HEK293T (cell line): Measurements from ENCODE around the gene CAPN3.

ENCODE experiments used
- ARNT ChIP-seq: fragments of 450-650 bp; IDR thresholded peaks from 2 replicates; pipeline ENCODE4 v1.6.1; 2017; ENCODE audit warnings: mild to moderate bottlenecking
- BHLHE40 ChIP-seq: fragments of 450-650 bp; IDR thresholded peaks from 2 replicates; pipeline ENCODE4 v1.6.1; 2016; ENCODE audit warnings: mild to moderate bottlenecking, moderate library complexity, borderline replicate concordance
- ELF4 ChIP-seq: fragments of 450-650 bp; IDR thresholded peaks from 2 replicates; pipeline ENCODE4 v1.6.1; 2017; ENCODE audit warnings: antibody characterized with exemption
- FOXM1 ChIP-seq: fragments of 450-650 bp; IDR thresholded peaks from 2 replicates; pipeline ENCODE4 v1.6.1; 2017; ENCODE audit warnings: mild to moderate bottlenecking, borderline replicate concordance
- HDGF ChIP-seq: fragments of 450-650 bp; IDR thresholded peaks from 2 replicates; pipeline ENCODE4 v1.6.1; 2017; ENCODE audit warnings: antibody characterized with exemption, borderline replicate concordance
- SP1 ChIP-seq: fragments of 450-650 bp; IDR thresholded peaks from 2 replicates; pipeline ENCODE4 v1.6.1; 2017
- SUZ12 ChIP-seq: fragments of 450-650 bp; IDR thresholded peaks from 2 replicates; pipeline ENCODE4 v1.6.1; 2016; ENCODE audit warnings: mild to moderate bottlenecking
- TARDBP ChIP-seq: fragments of 450-650 bp; IDR thresholded peaks from 2 replicates; pipeline ENCODE4 v1.6.1; 2016
- ZNF384 ChIP-seq: fragments of 450-650 bp; IDR thresholded peaks from 2 replicates; pipeline ENCODE4 v1.6.1; 2016
- TF ChIP-seq, protein P1 (sequence below): fragments of 450-650 bp; IDR thresholded peaks from 2 replicates; pipeline ENCODE4 v1.6.1; 2016

DNA sequence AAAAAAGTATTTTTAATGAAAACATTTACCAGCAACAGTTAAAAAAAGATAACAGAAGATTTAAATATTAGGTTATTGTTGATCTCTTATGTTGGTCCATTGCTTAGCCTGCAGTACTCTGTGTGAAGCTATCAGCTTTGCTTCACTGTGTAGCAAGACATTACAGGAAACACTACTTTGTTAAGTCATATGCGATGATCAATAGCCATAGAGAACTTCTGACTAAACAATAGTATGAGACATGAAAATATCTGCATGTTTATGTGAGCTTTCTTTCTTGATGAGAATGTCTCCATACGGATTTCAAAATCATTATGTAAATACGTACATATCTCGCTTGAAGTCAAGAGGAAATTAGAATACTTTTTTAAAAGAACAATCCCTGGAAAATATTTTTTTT, 27.0 kb upstream of the CAPN3 start:
- no peak for TF ChIP-seq SUZ12
- TF ChIP-seq TARDBP, result no peak
- no peak for TF ChIP-seq BHLHE40
- no peak for TF ChIP-seq ELF4
- TF ChIP-seq HDGF, result no peak
- no peak for TF ChIP-seq SP1
- TF ChIP-seq FOXM1, result no peak
- no peak for TF ChIP-seq ZNF384
- TF ChIP-seq, protein P1, sequence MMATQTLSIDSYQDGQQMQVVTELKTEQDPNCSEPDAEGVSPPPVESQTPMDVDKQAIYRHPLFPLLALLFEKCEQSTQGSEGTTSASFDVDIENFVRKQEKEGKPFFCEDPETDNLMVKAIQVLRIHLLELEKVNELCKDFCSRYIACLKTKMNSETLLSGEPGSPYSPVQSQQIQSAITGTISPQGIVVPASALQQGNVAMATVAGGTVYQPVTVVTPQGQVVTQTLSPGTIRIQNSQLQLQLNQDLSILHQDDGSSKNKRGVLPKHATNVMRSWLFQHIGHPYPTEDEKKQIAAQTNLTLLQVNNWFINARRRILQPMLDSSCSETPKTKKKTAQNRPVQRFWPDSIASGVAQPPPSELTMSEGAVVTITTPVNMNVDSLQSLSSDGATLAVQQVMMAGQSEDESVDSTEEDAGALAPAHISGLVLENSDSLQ, result no peak
- no peak for TF ChIP-seq ARNT
